ENCODE measurements around the gene OSBPL2.

DNA sequence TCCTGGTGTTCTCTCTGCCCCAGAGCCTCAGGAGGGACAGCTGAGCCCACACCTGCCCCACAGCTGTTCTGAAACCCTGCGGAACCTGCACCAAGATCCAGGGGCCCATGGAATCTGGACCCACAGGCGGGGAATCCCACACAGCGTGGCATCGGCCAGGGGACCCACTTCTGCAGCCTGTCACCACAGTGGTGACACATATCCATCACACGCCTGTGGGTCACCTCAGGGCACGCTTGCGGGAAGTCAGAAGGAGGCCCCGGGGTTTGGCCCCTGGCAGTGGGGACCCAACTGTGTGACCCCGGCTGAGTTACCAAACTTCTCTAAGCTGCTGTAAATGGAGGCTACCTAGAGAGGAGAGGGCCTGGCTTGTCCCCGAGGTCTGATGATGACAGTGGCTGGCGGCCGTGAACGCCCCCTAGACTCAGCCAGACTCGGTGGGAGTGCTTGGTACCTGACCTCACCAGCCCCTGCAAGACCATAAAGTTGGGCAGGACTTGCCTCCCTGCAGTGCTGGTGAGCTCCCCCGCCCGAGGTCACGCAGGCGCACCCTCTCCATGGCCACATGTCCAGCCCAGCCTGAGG is 16.0 kb upstream of the OSBPL2 start:
- TF ChIP-seq POLR2A (IDR thresholded peaks at IDR 0.05): no peak
- TF ChIP-seq, protein P1, sequence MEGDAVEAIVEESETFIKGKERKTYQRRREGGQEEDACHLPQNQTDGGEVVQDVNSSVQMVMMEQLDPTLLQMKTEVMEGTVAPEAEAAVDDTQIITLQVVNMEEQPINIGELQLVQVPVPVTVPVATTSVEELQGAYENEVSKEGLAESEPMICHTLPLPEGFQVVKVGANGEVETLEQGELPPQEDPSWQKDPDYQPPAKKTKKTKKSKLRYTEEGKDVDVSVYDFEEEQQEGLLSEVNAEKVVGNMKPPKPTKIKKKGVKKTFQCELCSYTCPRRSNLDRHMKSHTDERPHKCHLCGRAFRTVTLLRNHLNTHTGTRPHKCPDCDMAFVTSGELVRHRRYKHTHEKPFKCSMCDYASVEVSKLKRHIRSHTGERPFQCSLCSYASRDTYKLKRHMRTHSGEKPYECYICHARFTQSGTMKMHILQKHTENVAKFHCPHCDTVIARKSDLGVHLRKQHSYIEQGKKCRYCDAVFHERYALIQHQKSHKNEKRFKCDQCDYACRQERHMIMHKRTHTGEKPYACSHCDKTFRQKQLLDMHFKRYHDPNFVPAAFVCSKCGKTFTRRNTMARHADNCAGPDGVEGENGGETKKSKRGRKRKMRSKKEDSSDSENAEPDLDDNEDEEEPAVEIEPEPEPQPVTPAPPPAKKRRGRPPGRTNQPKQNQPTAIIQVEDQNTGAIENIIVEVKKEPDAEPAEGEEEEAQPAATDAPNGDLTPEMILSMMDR (IDR thresholded peaks at IDR 0.05): no peak
